Measurements from ENCODE around the gene SFXN1.

- TF ChIP-seq, protein P1, sequence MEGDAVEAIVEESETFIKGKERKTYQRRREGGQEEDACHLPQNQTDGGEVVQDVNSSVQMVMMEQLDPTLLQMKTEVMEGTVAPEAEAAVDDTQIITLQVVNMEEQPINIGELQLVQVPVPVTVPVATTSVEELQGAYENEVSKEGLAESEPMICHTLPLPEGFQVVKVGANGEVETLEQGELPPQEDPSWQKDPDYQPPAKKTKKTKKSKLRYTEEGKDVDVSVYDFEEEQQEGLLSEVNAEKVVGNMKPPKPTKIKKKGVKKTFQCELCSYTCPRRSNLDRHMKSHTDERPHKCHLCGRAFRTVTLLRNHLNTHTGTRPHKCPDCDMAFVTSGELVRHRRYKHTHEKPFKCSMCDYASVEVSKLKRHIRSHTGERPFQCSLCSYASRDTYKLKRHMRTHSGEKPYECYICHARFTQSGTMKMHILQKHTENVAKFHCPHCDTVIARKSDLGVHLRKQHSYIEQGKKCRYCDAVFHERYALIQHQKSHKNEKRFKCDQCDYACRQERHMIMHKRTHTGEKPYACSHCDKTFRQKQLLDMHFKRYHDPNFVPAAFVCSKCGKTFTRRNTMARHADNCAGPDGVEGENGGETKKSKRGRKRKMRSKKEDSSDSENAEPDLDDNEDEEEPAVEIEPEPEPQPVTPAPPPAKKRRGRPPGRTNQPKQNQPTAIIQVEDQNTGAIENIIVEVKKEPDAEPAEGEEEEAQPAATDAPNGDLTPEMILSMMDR (conservative IDR thresholded peaks at IDR 0.05; ENCODE audit: low read depth, low read length): peak; percentile 78
- TF ChIP-seq POLR2A (IDR thresholded peaks at IDR 0.05; ENCODE audit: low read depth, low read length): no peak
- no peak for TF ChIP-seq RCOR1 (IDR thresholded peaks at IDR 0.05; ENCODE audit: insufficient replicate concordance, low read length)
- no peak for TF ChIP-seq CEBPB (IDR thresholded peaks at IDR 0.05; ENCODE audit: low read depth, low read length)
- no peak for TF ChIP-seq USF2 (IDR thresholded peaks at IDR 0.05; ENCODE audit: low read depth, low read length)
- no peak for TF ChIP-seq BHLHE40 (IDR thresholded peaks at IDR 0.05; ENCODE audit: low read depth, low read length)
- no peak for TF ChIP-seq CHD1 (IDR thresholded peaks at IDR 0.05; ENCODE audit: low read depth, low read length)
These were observed 34.1 kb upstream of the SFXN1 start, which contains the start of gene DRD1 for GRCh38 chr5:175444060-175444904.
